NCI-H146 treated with DMSO at 0.1 percent for 48 hours (cell line): ENCODE results near the gene PLAC1.

Experiments
- DNase-seq: peaks from one replicate; lab custom pipeline; 2025; ENCODE audit not compliant: unreplicated experiment; lab: John Stamatoyannopoulos, UW

Gene PLAC1

GRCh38 chrX:134670134-134670924 lies 12.1 kb upstream of the PLAC1 start:
- no peak for DNase-seq

- no peak for DNase-seq
These were observed 11.3 kb upstream of the PLAC1 start for GRCh38 chrX:134669378-134670098.

GRCh38 chrX:134664202-134664601 lies 5.9 kb upstream of the PLAC1 start:
- DNase-seq = no peak

GRCh38 chrX:134661295-134661694 lies 3.0 kb upstream of the PLAC1 start:
- DNase-seq = no peak

GRCh38 chrX:134660627-134661026 lies 2.4 kb upstream of the PLAC1 start:
- DNase-seq = no peak

- no peak for DNase-seq
These were observed 1.5 kb upstream of the PLAC1 start for GRCh38 chrX:134659761-134660160.

- DNase-seq = no peak
These were observed 421 bp upstream of the PLAC1 start for GRCh38 chrX:134658760-134659023.

GRCh38 chrX:134654398-134655012 lies 3.8 kb downstream of the PLAC1 start:
- no peak for DNase-seq

GRCh38 chrX:134653835-134654234 lies 4.4 kb downstream of the PLAC1 start:
- DNase-seq = no peak

- DNase-seq = no peak
These were observed 7.6 kb downstream of the PLAC1 start for GRCh38 chrX:134650701-134651100.

GRCh38 chrX:134649770-134650169 lies 8.5 kb downstream of the PLAC1 start:
- no peak for DNase-seq

GRCh38 chrX:134647477-134647877 lies 10.8 kb downstream of the PLAC1 start:
- DNase-seq = no peak

GRCh38 chrX:134646691-134647090 lies 11.6 kb downstream of the PLAC1 start:
- no peak for DNase-seq

GRCh38 chrX:134645936-134646543 lies 12.2 kb downstream of the PLAC1 start:
- no peak for DNase-seq

- DNase-seq = no peak
These were observed 15.9 kb downstream of the PLAC1 start for GRCh38 chrX:134642386-134642785.

GRCh38 chrX:134641346-134641745 lies 16.9 kb downstream of the PLAC1 start:
- no peak for DNase-seq

- no peak for DNase-seq
These were observed 17.4 kb downstream of the PLAC1 start for GRCh38 chrX:134640914-134641313.

GRCh38 chrX:134636851-134637250 lies 21.4 kb downstream of the PLAC1 start:
- DNase-seq = no peak

- no peak for DNase-seq
These were observed 23.6 kb downstream of the PLAC1 start for GRCh38 chrX:134634691-134635090.

GRCh38 chrX:134633832-134634231 lies 24.4 kb downstream of the PLAC1 start:
- DNase-seq = no peak

- no peak for DNase-seq
These were observed 24.9 kb downstream of the PLAC1 start for GRCh38 chrX:134633394-134633793.

- no peak for DNase-seq
These were observed 25.9 kb downstream of the PLAC1 start for GRCh38 chrX:134632355-134632754.
